GM12878 (cell line): ENCODE results near the gene EMILIN2. TPM values are rescaled to one million over a fixed set of nuclear protein-coding genes. Genes with fewer than 3 reads are reported as not detected.

Experiments used
- ATAC-seq: fragments of 200-7000 bp; cut with Tn5 transposase; 3 replicates; pipeline ENCODE4 v1.9.1; 2020; ENCODE audit warnings: mild to moderate bottlenecking, moderate library complexity
- BruUV-seq: library from RNA; stranded (reverse); fragments of 400-500 nt; replicated peaks from 2 replicates; lab custom pipeline; 2021; lab: Mats Ljungman, UMichigan
- CTCF ChIA-PET: fragments of 300-600 bp; sonication (Branson Sonifier 250); formaldehyde crosslinking; extraction: SDS; loops from one replicate; lab custom pipeline; 2021; ENCODE audit warnings: inconsistent platforms; lab: Yijun Ruan, JAX
- POLR2A ChIA-PET: fragments of 350-600 bp; formaldehyde crosslinking; extraction: SDS; loops from one replicate; lab custom pipeline; 2021; ENCODE audit warnings: inconsistent platforms; lab: Charles Lee
- RAD21 ChIA-PET: fragments of 300-600 bp; sonication (Branson Sonifier 250); formaldehyde crosslinking; loops from one replicate; lab custom pipeline; 2023; ENCODE audit warnings: antibody characterized with exemption; ENCODE audit not compliant: unreplicated experiment; lab: Charles Lee
- SMC1A ChIA-PET: fragments of 300-600 bp; sonication (Branson Sonifier 250); formaldehyde crosslinking; loops from one replicate; lab custom pipeline; 2023; ENCODE audit not compliant: unreplicated experiment, uncharacterized antibody; lab: Charles Lee
- DNase-seq: peaks from one replicate; pipeline ENCODE4 v3.0.0-alpha.2; 2011; ENCODE audit warnings: low read depth, low spot score
- FAIRE-seq: peaks from 3 replicates; lab custom pipeline; 2011; peaks lifted over from hg19 to GRCh38; lab: Jason Lieb, UNC
- H2AFZ ChIP-seq: 2 replicates; pipeline ENCODE4 v1.6.0; 2011; ENCODE audit warnings: low read depth, low read length, control low read depth; ENCODE audit not compliant: control insufficient read depth
- H3K27ac ChIP-seq: 2 replicates; pipeline ENCODE4 v1.5.1; 2011; ENCODE audit warnings: control low read depth; ENCODE audit not compliant: control insufficient read depth, insufficient read depth
- H3K27me3 ChIP-seq, 2 experiments: replicated peaks in 1 of 2; 2 replicates each; pipeline versions ENCODE4 v1.6.0 to v1.6.1; 2011; ENCODE audit warnings: low read length in 1 of 2; ENCODE audit not compliant: control insufficient read depth in 2 of 2, insufficient read depth in 2 of 2
- H3K36me3 ChIP-seq, 2 experiments: 2 replicates each; pipeline ENCODE4 v1.5.1; 2011; ENCODE audit warnings: low read length in 1 of 2; ENCODE audit not compliant: control insufficient read depth in 2 of 2, insufficient read depth in 2 of 2
- H3K4me1 ChIP-seq: 2 replicates; pipeline ENCODE4 v1.6.1; 2011; ENCODE audit warnings: mild to moderate bottlenecking, low read length, moderate library complexity, mixed read lengths; ENCODE audit not compliant: control insufficient read depth, insufficient read depth
- H3K4me2 ChIP-seq: 2 replicates; pipeline ENCODE4 v1.6.0; 2011; ENCODE audit warnings: control low read depth; ENCODE audit not compliant: control insufficient read depth, insufficient read depth
- H3K4me3 ChIP-seq: fragments of 200-600 bp; sonication (generic); 2 replicates; pipeline ENCODE4 v1.5.1; 2016
- H3K79me2 ChIP-seq: 2 replicates; pipeline ENCODE4 v1.6.0; 2011; ENCODE audit warnings: low read length; ENCODE audit not compliant: control insufficient read depth, insufficient read depth
- H3K9ac ChIP-seq: 2 replicates; pipeline ENCODE4 v1.8.0; 2011; ENCODE audit warnings: low read length, control low read depth, mixed read lengths; ENCODE audit not compliant: control insufficient read depth, insufficient read depth
- H3K9me3 ChIP-seq: replicated peaks from 3 replicates; pipeline ENCODE4 v1.5.1; 2011; ENCODE audit warnings: mild to moderate bottlenecking, low read length; ENCODE audit not compliant: control insufficient read depth, insufficient read depth
- H4K20me1 ChIP-seq: 2 replicates; pipeline ENCODE4 v1.6.0; 2011; ENCODE audit not compliant: control insufficient read depth, insufficient read depth
- CHD4 ChIP-seq: fragments of 200-600 bp; sonication (generic); IDR thresholded peaks from 2 replicates; pipeline ENCODE4 v1.6.1; 2016; ENCODE audit warnings: mild to moderate bottlenecking
- EZH2 ChIP-seq: IDR thresholded peaks from 2 replicates; pipeline ENCODE4 v1.6.1; 2012; ENCODE audit warnings: low read depth, mild to moderate bottlenecking, control low read depth, inconsistent platforms, low read length, borderline replicate concordance; ENCODE audit not compliant: control insufficient read depth
- HDAC2 ChIP-seq: fragments of 200-600 bp; sonication (generic); IDR thresholded peaks from 2 replicates; pipeline ENCODE4 v1.6.1; 2017
- MTA2 ChIP-seq: fragments of 450-650 bp; IDR thresholded peaks from 2 replicates; pipeline ENCODE4 v1.6.1; 2016; ENCODE audit warnings: low read depth, mild to moderate bottlenecking, moderate library complexity
- MTA3 ChIP-seq: IDR thresholded peaks from 2 replicates; pipeline ENCODE4 v1.6.1; 2012; ENCODE audit warnings: low read length, inconsistent platforms, borderline replicate concordance
- MYB ChIP-seq: fragments of 150-350 bp; IDR thresholded peaks from 2 replicates; pipeline ENCODE4 v1.6.1; 2014; ENCODE audit warnings: mild to moderate bottlenecking, low read depth, low read length, borderline replicate concordance
- NR2C1 ChIP-seq: fragments of 450-650 bp; IDR thresholded peaks from 2 replicates; pipeline ENCODE4 v1.6.1; 2017; ENCODE audit warnings: antibody characterized with exemption, mild to moderate bottlenecking, moderate library complexity
- POU2F2 ChIP-seq: IDR thresholded peaks from 3 replicates; pipeline ENCODE4 v1.6.1; 2011; ENCODE audit warnings: low read depth, mild to moderate bottlenecking, low read length, borderline replicate concordance
- RELA ChIP-seq: fragments of 450-650 bp; IDR thresholded peaks from 2 replicates; pipeline ENCODE4 v1.8.0; 2014; ENCODE audit warnings: borderline replicate concordance; ENCODE audit not compliant: partially characterized antibody
- SMAD5 ChIP-seq: IDR thresholded peaks from 2 replicates; pipeline ENCODE4 v1.6.1; 2016; ENCODE audit warnings: antibody characterized with exemption, low read depth
- TAF1 ChIP-seq: IDR thresholded peaks from 2 replicates; pipeline ENCODE4 v1.6.1; 2011; ENCODE audit warnings: mild to moderate bottlenecking, low read depth, low read length, borderline replicate concordance
- ZNF217 ChIP-seq: fragments of 450-650 bp; IDR thresholded peaks from 2 replicates; pipeline ENCODE4 v1.6.1; 2017; ENCODE audit warnings: antibody characterized with exemption, mild to moderate bottlenecking
- ZNF384 ChIP-seq: IDR thresholded peaks from 2 replicates; pipeline ENCODE4 v1.6.1; 2012; ENCODE audit warnings: low read depth, mild to moderate bottlenecking, low read length, improper control_type of control experiment, borderline replicate concordance
- ZSCAN29 ChIP-seq: fragments of 450-650 bp; IDR thresholded peaks from 2 replicates; pipeline ENCODE4 v1.6.1; 2017; ENCODE audit warnings: mild to moderate bottlenecking, moderate library complexity
- WGBS: methylation state at CpG from one replicate; pipeline ENCODE4 v1.1.6; 2016; ENCODE audit warnings: low lambda C conversion rate; ENCODE audit not compliant: insufficient replicate concordance, insufficient coverage; ENCODE audit errors: missing lambda C conversion rate; 5-methylcytosine and 5-hydroxymethylcytosine counted together
- in situ Hi-C: fragments of 300-500 bp; cut with MboI; formaldehyde crosslinking; loops from 9 replicates; pipeline ENCODE4 v1.14.3; 2018; ENCODE audit warnings: mixed read lengths
- intact Hi-C: fragments of 100-400 bp; cut with micrococcal nuclease; formaldehyde crosslinking; loops from one replicate; pipeline ENCODE4 v1.14.2; 2022; ENCODE audit not compliant: unreplicated experiment
- polyA plus RNA-seq, 11 experiments: library from polyadenylated mRNA; depleted of rRNA in 4 of 11; unstranded in 6 of 11; stranded (reverse) in 5 of 11; fragments of >200 nt; fragmentation: Nextera tagmentation in 4 of 11; fragmentation: Illumina TruSeq in 1 of 11; extraction: Ambion mirVana in 4 of 11; extraction: Trizol in 1 of 11; gene quantifications; 1 replicate in 1 of 11; 2 replicates in 10 of 11; pipeline versions ENCODE4 v1.2.1 to v1.2.3, GENCODE V29; 2011 to 2016; ENCODE audit warnings: inconsistent platforms in 2 of 11, missing spikeins in 2 of 11, low read depth in 1 of 11
- total RNA-seq, 4 experiments: library from RNA; depleted of rRNA in 3 of 4; stranded (reverse); fragments of >200 nt in 3 of 4; fragmentation: Illumina TruSeq in 1 of 4; extraction: Trizol in 1 of 4; gene quantifications; 2 replicates each; pipeline versions ENCODE4 v1.2.1 to v1.2.3, GENCODE V29; 2013 to 2021
- TF ChIP-seq, protein P1 (sequence below): IDR thresholded peaks from 2 replicates; pipeline ENCODE4 v1.6.1; 2011; ENCODE audit warnings: low read depth, low read length, improper control_type of control experiment, borderline replicate concordance
- TF ChIP-seq, protein P2 (sequence below): IDR thresholded peaks from 2 replicates; pipeline ENCODE4 v1.6.1; 2011; ENCODE audit warnings: low read depth, mild to moderate bottlenecking, low read length, moderate library complexity, borderline replicate concordance; ENCODE audit errors: extremely low read depth
- TF ChIP-seq, protein P3 (sequence below): IDR thresholded peaks from 2 replicates; pipeline ENCODE4 v1.6.1; 2012; ENCODE audit warnings: improper control_type of control experiment, low read depth, low read length; ENCODE audit not compliant: insufficient replicate concordance

The EMILIN2 gene
- total and polyA plus RNA-seq, 10 of the 15 experiments (the other 5 are each of a cell fraction or from before 2014, with no cell fraction given) = 0.58 to 18.4 (median 5.9) TPM

DNA sequence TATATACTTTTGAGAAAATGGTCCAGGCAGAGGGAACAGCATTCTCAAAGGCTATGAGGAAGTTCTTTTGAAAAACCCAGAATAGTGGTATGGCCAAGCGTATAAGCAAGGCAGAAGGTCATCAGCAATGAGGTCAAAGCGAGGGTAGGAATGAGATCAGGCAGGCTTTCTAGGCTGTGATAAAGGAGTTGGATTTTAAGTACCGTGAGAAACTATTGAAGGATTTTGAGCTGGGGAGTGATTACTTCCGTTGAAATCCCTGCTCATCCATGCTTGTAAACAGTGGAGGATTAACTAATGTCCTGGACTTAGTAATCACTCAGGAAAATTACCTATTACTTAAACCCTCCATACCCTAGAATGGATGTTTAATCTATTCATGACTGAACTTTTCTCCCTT, 50.2 kb downstream of the EMILIN2 start (continued):
- no peak for TF ChIP-seq POU2F2

DNA sequence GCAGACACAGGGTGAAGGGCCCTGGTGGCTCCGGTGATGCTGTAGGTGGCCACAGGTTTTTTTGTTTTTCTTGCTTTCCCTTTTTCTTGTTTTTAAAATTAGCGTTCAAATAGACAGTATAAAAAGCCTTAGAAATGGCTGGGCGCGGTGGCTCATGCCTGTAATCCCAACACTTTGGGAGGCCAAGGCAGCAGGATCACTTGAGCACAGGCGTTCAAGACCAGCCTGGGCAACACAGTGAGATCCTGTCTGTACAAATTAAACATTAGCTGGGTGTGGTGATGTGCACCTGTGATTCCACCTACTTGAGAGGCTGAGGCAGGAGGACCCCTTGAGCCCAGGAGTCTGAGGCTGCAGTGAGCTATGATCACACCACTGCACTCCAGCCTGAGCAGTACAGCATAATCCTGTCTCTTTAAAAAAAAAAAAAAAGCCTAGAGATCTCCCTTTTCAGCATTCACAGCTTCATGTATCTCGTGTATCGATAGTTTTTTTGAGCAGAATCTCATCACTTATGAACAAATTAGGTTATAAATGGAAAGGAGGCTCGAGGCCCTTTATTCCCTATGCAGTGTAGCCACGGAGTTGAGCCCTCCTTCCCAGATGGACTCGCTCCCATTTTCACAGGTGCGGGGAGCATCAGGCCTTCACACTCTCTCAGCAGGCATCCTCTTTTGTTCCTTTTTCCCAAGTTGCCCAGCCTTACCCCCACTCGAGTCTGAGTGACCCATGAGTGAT, 50.8 kb downstream of the EMILIN2 start:
- no peak overlapping the region for H3K9ac ChIP-seq
- in situ Hi-C loops = no loop called here
- no TSS peak for BruUV-seq
- no peak for DNase-seq
- H3K4me2 ChIP-seq = no peak overlapping the region
- no peak for ATAC-seq
- whole genome bisulfite sequencing = 62% methylated on average over 12 of the region's 12 CpGs
- ChIA-PET POLR2A (no interaction called here), SMC1A (no interaction called here), CTCF (no interaction called here), RAD21 (no interaction called here)
- no peak for FAIRE-seq
- H4K20me1 ChIP-seq = no peaks in the 10 kb centered on the region
- H3K27ac ChIP-seq = no peak overlapping the region
- 0 out of 2 replicates have a peak, but pooled peaks cover 3% of the 10 kb centered on the region for H3K4me1 ChIP-seq
- TF ChIP-seq CHD4 (no peak), MTA2 (no peak), SMAD5 (no peak), ZSCAN29 (no peak), EZH2 (no peak), TAF1 (no peak), MYB (no peak), POU2F2 (no peak), ZNF217 (no peak), MTA3 (no peak), NR2C1 (no peak), ZNF384 (no peak), HDAC2 (no peak), RELA (no peak)
- TF ChIP-seq, protein P1, sequence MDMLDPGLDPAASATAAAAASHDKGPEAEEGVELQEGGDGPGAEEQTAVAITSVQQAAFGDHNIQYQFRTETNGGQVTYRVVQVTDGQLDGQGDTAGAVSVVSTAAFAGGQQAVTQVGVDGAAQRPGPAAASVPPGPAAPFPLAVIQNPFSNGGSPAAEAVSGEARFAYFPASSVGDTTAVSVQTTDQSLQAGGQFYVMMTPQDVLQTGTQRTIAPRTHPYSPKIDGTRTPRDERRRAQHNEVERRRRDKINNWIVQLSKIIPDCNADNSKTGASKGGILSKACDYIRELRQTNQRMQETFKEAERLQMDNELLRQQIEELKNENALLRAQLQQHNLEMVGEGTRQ = no peak
- TF ChIP-seq, protein P2, sequence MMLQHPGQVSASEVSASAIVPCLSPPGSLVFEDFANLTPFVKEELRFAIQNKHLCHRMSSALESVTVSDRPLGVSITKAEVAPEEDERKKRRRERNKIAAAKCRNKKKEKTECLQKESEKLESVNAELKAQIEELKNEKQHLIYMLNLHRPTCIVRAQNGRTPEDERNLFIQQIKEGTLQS = no peak
- TF ChIP-seq, protein P3, sequence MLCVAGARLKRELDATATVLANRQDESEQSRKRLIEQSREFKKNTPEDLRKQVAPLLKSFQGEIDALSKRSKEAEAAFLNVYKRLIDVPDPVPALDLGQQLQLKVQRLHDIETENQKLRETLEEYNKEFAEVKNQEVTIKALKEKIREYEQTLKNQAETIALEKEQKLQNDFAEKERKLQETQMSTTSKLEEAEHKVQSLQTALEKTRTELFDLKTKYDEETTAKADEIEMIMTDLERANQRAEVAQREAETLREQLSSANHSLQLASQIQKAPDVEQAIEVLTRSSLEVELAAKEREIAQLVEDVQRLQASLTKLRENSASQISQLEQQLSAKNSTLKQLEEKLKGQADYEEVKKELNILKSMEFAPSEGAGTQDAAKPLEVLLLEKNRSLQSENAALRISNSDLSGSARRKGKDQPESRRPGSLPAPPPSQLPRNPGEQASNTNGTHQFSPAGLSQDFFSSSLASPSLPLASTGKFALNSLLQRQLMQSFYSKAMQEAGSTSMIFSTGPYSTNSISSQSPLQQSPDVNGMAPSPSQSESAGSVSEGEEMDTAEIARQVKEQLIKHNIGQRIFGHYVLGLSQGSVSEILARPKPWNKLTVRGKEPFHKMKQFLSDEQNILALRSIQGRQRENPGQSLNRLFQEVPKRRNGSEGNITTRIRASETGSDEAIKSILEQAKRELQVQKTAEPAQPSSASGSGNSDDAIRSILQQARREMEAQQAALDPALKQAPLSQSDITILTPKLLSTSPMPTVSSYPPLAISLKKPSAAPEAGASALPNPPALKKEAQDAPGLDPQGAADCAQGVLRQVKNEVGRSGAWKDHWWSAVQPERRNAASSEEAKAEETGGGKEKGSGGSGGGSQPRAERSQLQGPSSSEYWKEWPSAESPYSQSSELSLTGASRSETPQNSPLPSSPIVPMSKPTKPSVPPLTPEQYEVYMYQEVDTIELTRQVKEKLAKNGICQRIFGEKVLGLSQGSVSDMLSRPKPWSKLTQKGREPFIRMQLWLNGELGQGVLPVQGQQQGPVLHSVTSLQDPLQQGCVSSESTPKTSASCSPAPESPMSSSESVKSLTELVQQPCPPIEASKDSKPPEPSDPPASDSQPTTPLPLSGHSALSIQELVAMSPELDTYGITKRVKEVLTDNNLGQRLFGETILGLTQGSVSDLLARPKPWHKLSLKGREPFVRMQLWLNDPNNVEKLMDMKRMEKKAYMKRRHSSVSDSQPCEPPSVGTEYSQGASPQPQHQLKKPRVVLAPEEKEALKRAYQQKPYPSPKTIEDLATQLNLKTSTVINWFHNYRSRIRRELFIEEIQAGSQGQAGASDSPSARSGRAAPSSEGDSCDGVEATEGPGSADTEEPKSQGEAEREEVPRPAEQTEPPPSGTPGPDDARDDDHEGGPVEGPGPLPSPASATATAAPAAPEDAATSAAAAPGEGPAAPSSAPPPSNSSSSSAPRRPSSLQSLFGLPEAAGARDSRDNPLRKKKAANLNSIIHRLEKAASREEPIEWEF = no peak
- no peak overlapping the region for H2AFZ ChIP-seq
- no peaks in the 10 kb centered on the region for H3K9me3 ChIP-seq
- no peak overlapping the region for H3K4me3 ChIP-seq
- no peaks in the 10 kb centered on the region; a peak in 1 of 4 replicates for H3K27me3 ChIP-seq
- no peaks in the 10 kb centered on the region for H3K36me3 ChIP-seq
- intact Hi-C loops = no loop called here
- no peaks in the 10 kb centered on the region for H3K79me2 ChIP-seq
